KBM-7 (cell line): ENCODE measurements around the gene LTB4R.
"Not testable (repeated sequence)": the region's sequence is repeated elsewhere in the genome, so short reads cannot be mapped to it uniquely, and the experiment has no call there.

Source experiments
- DNase-seq: peaks from one replicate; pipeline ENCODE4 v3.0.0-alpha.2; 2015
- in situ Hi-C: fragments of 300-500 bp; cut with MboI; formaldehyde crosslinking; loops from 2 replicates; pipeline ENCODE4 v1.14.3; 2020; ENCODE audit warnings: low sequenced_read_pairs, low pct_unique_long_range_greater_than_20kb, mixed read lengths

LTB4R gene

GRCh38 chr14:24354482-24354825 lies 43.2 kb downstream of the LTB4R start:
- in situ Hi-C loops = not testable (repeated sequence)

GRCh38 chr14:24355009-24355408 lies 43.7 kb downstream of the LTB4R start:
- in situ Hi-C loops = no loop called here
- DNase-seq = no peak

More at GRCh38 chr14:24354482-24354825, 43.2 kb downstream of the LTB4R start:
- not testable (repeated sequence) for DNase-seq

GRCh38 chr14:24356208-24356607 lies 44.9 kb downstream of the LTB4R start:
- in situ Hi-C loops = no loop called here
- no peak for DNase-seq

- in situ Hi-C loops = no loop called here
These were observed 49.0 kb downstream of the LTB4R start for GRCh38 chr14:24360281-24360680.

GRCh38 chr14:24361326-24361725 lies 50.0 kb downstream of the LTB4R start:
- in situ Hi-C loops = no loop called here
- DNase-seq = no peak

More at GRCh38 chr14:24360281-24360680, 49.0 kb downstream of the LTB4R start:
- no peak for DNase-seq

- DNase-seq = no peak
- in situ Hi-C loops = no loop called here
These were observed 51.1 kb downstream of the LTB4R start for GRCh38 chr14:24362241-24362960.

GRCh38 chr14:24363401-24363800 lies 52.1 kb downstream of the LTB4R start:
- in situ Hi-C loops = no loop called here
- DNase-seq = no peak

GRCh38 chr14:24364841-24365240 lies 53.5 kb downstream of the LTB4R start:
- in situ Hi-C loops = no loop called here

GRCh38 chr14:24365600-24366412 lies 54.5 kb downstream of the LTB4R start:
- in situ Hi-C loops = no loop called here
- peak; percentile 96 for DNase-seq

More at GRCh38 chr14:24364841-24365240, 53.5 kb downstream of the LTB4R start:
- no peak for DNase-seq

GRCh38 chr14:24366413-24366720 lies 55.1 kb downstream of the LTB4R start:
- in situ Hi-C loops = no loop called here
- no peak for DNase-seq

- in situ Hi-C loops = no loop called here
- DNase-seq = no peak
These were observed 55.6 kb downstream of the LTB4R start for GRCh38 chr14:24366721-24367513.
